Dendritic cell treated with granulocyte-macrophage colony-stimulating factor and Interleukin-4, amounts not matched to agents 40 ng/mL and 50 ng/mL, for 4 days (primary cell): ENCODE data around the gene NFAT5.

ENCODE experiments used
- H3K27ac Mint-ChIP-seq: one replicate; pipeline ENCODE4 v1.8.0; 2022; ENCODE audit warnings: mild to moderate bottlenecking, mixed read lengths
- H3K27me3 Mint-ChIP-seq: one replicate; pipeline ENCODE4 v1.8.0; 2022; ENCODE audit warnings: mild to moderate bottlenecking, mixed read lengths
- H3K36me3 Mint-ChIP-seq: one replicate; pipeline ENCODE4 v1.8.0; 2022; ENCODE audit warnings: low read depth, mixed read lengths
- H3K4me1 Mint-ChIP-seq: one replicate; pipeline ENCODE4 v1.8.0; 2022; ENCODE audit warnings: low read depth, mixed read lengths
- H3K4me3 Mint-ChIP-seq: one replicate; pipeline ENCODE4 v1.8.0; 2022; ENCODE audit warnings: mild to moderate bottlenecking, moderate library complexity, mixed read lengths
- H3K9me3 Mint-ChIP-seq: one replicate; pipeline ENCODE4 v1.8.0; 2022; ENCODE audit warnings: mixed read lengths
- intact Hi-C: fragments of 100-400 bp; cut with micrococcal nuclease; formaldehyde crosslinking; loops from one replicate; pipeline ENCODE4 v1.15.0; 2022

The NFAT5 gene

DNA sequence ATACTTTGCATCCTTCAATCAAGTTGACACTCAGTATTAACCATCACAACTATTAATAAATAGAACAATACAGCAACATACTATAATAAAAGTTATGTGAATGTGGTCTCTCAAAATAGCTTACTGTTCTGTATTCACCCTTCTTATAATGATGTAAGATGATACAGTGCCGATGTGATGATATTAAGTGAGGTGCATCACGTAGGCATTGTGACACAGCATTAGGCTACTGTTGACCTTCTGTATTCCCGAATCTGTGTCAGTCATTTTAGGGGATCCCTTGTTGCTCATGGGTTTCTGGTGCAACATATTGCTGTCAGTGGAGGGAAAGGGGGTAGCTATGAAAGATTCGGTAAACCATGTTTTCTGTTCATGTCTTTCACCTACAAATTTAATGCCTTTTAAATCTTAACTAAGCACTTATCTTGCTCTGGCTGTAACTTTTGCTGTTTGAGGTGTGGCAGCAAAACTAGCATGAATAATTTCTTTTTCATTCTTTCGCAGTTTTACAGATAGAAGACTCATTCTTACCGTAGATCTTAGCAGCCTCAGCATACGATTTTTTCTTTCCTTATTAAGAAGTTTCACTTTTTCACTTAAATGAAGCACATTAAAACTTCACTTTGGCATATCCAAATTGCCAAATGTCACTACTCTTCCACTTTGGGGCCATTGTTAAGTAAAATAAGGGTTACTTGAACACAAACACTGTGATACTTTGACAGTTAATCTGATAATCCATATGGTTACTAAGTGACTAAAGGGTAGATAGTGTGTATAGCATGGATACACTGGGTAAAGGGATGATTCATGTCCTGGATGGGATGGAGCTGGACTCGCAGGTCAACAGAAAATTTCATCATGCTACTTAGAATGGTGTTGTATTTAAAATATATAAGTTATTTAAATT lies 29.6 kb downstream of the NFAT5 start:
- H3K9me3 Mint-ChIP-seq: no peaks in the 10 kb centered on the region
- peaks cover 16% of the 10 kb centered on the region for H3K4me1 Mint-ChIP-seq
- H3K4me3 Mint-ChIP-seq: no peak overlapping the region
- intact Hi-C loops: no loop called here
- no peaks in the 10 kb centered on the region for H3K27me3 Mint-ChIP-seq
- peaks cover 5% of the 10 kb centered on the region for H3K36me3 Mint-ChIP-seq
- no peak overlapping the region for H3K27ac Mint-ChIP-seq

- no peak overlapping the region for H3K4me3 Mint-ChIP-seq
- no peaks in the 10 kb centered on the region for H3K9me3 Mint-ChIP-seq
- H3K27ac Mint-ChIP-seq: no peak overlapping the region
- peaks cover 18% of the 10 kb centered on the region for H3K4me1 Mint-ChIP-seq
- no peaks in the 10 kb centered on the region for H3K27me3 Mint-ChIP-seq
- intact Hi-C loops: no loop called here
- peaks cover 5% of the 10 kb centered on the region for H3K36me3 Mint-ChIP-seq
These were observed 31.0 kb downstream of the NFAT5 start for GRCh38 chr16:69596801-69597200.

- Mint-ChIP-seq H3K4me3 (no peak overlapping the region), H3K36me3 (peaks cover 5% of the 10 kb centered on the region), H3K9me3 (no peaks in the 10 kb centered on the region), H3K27ac (no peak overlapping the region), H3K27me3 (no peaks in the 10 kb centered on the region), H3K4me1 (peaks cover 18% of the 10 kb centered on the region)
- intact Hi-C loops: no loop called here
These were observed 32.3 kb downstream of the NFAT5 start for GRCh38 chr16:69598045-69598444.

- Mint-ChIP-seq H3K27me3 (no peaks in the 10 kb centered on the region), H3K9me3 (no peaks in the 10 kb centered on the region), H3K4me3 (no peak overlapping the region), H3K36me3 (no peaks in the 10 kb centered on the region), H3K27ac (no peak overlapping the region), H3K4me1 (peaks cover 13% of the 10 kb centered on the region)
- intact Hi-C loops: no loop called here
These were observed 34.0 kb downstream of the NFAT5 start for GRCh38 chr16:69599731-69600130.

- Mint-ChIP-seq H3K4me3 (no peak overlapping the region), H3K4me1 (peaks cover 13% of the 10 kb centered on the region), H3K27me3 (no peaks in the 10 kb centered on the region), H3K36me3 (no peaks in the 10 kb centered on the region), H3K27ac (no peak overlapping the region), H3K9me3 (no peaks in the 10 kb centered on the region)
- intact Hi-C loops: no loop called here
These were observed 34.4 kb downstream of the NFAT5 start for GRCh38 chr16:69600202-69600601.

DNA sequence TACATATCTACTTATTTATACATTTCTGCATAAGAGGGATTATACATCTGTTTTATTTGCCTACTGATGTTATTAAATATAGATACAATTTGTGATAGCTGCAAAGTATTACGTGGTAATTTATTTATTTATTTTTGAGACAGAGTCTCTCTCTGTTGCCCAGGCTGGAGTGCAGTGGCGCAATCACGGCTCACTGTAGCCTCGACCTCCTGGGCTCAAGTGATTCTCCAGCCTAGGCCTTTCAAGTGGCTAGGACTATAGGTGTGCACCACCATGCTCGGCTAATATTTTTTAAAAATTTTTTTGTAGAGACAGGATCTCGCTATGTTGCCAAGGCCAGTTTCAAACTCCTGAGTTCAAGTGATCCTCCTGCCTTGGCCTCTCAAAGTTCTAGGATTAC lies 35.5 kb downstream of the NFAT5 start:
- H3K4me1 Mint-ChIP-seq: peaks cover 13% of the 10 kb centered on the region
- intact Hi-C loops: no loop called here
- no peaks in the 10 kb centered on the region for H3K36me3 Mint-ChIP-seq
- H3K27ac Mint-ChIP-seq: no peak overlapping the region
- no peaks in the 10 kb centered on the region for H3K9me3 Mint-ChIP-seq
- H3K4me3 Mint-ChIP-seq: no peak overlapping the region
- H3K27me3 Mint-ChIP-seq: no peaks in the 10 kb centered on the region

DNA sequence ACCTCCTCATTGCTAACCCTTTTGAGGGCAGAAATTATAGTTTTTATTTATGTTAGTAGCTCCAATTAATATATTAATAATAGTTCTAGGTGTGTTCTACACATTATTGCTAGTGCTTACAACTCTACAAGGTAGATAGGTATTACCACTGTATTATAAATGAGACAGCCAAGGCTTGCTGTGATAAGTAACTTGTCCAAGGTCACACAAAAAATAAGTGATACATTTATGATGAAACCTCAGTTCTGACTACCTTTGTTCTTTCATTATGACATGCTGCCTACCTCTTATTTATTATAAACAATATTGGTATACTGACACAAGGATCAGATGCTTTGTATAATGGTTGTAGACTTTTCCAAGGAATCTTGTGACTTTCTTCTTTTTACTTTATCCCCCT lies 41.2 kb downstream of the NFAT5 start:
- H3K4me3 Mint-ChIP-seq: no peak overlapping the region
- intact Hi-C loops: no loop called here

GRCh38 chr16:69607674-69608073 lies 41.9 kb downstream of the NFAT5 start:
- intact Hi-C loops: no loop called here
- Mint-ChIP-seq H3K27ac (no peak overlapping the region), H3K9me3 (no peaks in the 10 kb centered on the region), H3K4me1 (peaks cover 12% of the 10 kb centered on the region), H3K36me3 (peaks cover 6% of the 10 kb centered on the region), H3K27me3 (no peaks in the 10 kb centered on the region), H3K4me3 (no peak overlapping the region)

More for the DNA sequence above, 41.2 kb downstream of the NFAT5 start:
- Mint-ChIP-seq H3K4me1 (peaks cover 11% of the 10 kb centered on the region), H3K36me3 (peaks cover 6% of the 10 kb centered on the region), H3K27me3 (no peaks in the 10 kb centered on the region), H3K27ac (no peak overlapping the region), H3K9me3 (no peaks in the 10 kb centered on the region)

DNA sequence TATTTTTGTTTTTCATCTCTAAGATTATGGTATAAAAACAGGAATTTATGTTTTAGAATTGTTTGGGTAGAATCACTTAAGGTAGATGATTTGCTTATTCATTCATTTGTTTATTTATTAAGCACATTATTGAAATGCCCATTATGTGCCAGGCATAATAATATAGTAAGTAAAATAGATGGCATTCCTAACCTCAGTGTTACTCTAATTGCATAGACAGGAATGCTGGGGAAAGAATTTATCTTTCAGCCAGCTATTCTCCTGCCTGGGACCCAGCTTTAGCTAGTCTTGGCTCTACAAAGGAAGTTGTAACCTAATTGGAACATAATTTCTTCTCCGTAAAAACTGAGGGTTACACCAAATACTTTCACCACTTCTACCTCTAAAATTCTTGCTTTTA lies 44.6 kb downstream of the NFAT5 start:
- no peaks in the 10 kb centered on the region for H3K27me3 Mint-ChIP-seq
- H3K9me3 Mint-ChIP-seq: no peaks in the 10 kb centered on the region
- peaks cover 23% of the 10 kb centered on the region for H3K4me1 Mint-ChIP-seq
- H3K36me3 Mint-ChIP-seq: peaks cover 11% of the 10 kb centered on the region
- H3K4me3 Mint-ChIP-seq: no peak overlapping the region
- no peak overlapping the region for H3K27ac Mint-ChIP-seq
- intact Hi-C loops: no loop called here

- Mint-ChIP-seq H3K4me1 (peaks cover 23% of the 10 kb centered on the region), H3K27ac (no peak overlapping the region), H3K9me3 (no peaks in the 10 kb centered on the region), H3K36me3 (peaks cover 19% of the 10 kb centered on the region), H3K4me3 (no peak overlapping the region), H3K27me3 (no peaks in the 10 kb centered on the region)
- intact Hi-C loops: no loop called here
These were observed 45.4 kb downstream of the NFAT5 start for GRCh38 chr16:69611103-69611640.

DNA sequence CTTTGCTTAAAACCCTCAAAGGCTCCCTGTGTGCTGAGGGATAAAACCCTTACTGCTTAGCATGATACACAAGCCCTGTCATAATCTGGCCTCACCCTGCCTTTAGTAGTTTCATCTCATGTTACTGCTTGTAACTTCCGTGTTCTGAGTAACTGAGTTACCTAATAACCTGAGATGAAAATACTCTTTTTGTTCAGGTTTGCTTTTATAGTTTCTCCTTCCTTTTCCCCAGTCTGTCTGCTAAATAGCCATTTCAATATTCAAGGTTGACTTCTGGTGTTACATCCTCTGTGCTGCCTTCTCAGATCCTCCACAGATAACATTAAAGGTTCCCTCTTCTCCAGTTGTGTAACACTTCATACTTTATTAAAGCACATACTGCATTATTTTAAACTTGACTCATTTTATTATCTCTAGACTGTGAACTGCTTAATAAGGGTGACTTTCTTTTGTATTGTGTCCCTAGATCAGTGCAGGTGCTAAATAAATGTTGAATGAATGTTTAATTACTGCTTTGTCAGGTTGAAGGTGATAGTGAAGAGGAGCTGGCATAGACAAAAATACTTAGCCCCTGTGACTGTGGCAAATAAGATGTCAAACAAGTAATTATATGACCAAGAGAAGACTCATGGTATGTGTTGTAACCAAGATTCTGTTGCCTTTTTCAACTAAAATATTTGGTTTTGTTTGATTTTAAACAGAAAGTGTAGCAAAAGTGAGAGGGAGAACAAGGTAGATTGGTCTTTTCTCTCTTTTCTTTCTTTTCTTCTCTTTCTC lies 47.8 kb downstream of the NFAT5 start:
- Mint-ChIP-seq H3K4me3 (no peak overlapping the region), H3K36me3 (peaks cover 25% of the 10 kb centered on the region), H3K9me3 (no peaks in the 10 kb centered on the region), H3K27me3 (no peaks in the 10 kb centered on the region), H3K27ac (no peak overlapping the region), H3K4me1 (peaks cover 23% of the 10 kb centered on the region)
- intact Hi-C loops: no loop called here

- no peaks in the 10 kb centered on the region for H3K9me3 Mint-ChIP-seq
- H3K4me3 Mint-ChIP-seq: no peak overlapping the region
- intact Hi-C loops: no loop called here
- H3K36me3 Mint-ChIP-seq: peaks cover 19% of the 10 kb centered on the region
- H3K27me3 Mint-ChIP-seq: no peaks in the 10 kb centered on the region
- peaks cover 17% of the 10 kb centered on the region for H3K4me1 Mint-ChIP-seq
- no peak overlapping the region for H3K27ac Mint-ChIP-seq
These were observed 49.8 kb downstream of the NFAT5 start for GRCh38 chr16:69615528-69615927.

DNA sequence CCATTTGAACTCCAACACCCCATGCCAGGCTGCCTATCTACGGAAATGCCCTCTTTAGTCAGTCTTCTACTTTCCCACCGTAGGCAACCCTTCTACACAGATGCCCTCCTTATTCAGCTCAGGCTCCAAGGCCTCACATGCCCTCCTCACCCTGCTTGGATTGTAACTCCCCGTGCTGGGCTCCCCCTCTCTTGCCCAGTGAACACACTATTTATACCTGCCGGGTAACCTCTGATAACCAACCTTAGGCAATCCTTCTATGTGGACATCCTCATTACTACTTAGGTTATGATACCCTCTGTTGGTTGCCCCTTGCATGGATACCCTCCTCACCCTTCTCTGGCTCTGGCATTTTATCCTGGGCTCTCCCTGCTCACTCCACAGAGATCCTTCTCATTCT lies 50.3 kb downstream of the NFAT5 start:
- no peak overlapping the region for H3K4me3 Mint-ChIP-seq
- peaks cover 12% of the 10 kb centered on the region for H3K4me1 Mint-ChIP-seq
- no peaks in the 10 kb centered on the region for H3K27me3 Mint-ChIP-seq
- no peak overlapping the region for H3K27ac Mint-ChIP-seq
- intact Hi-C loops: no loop called here
- H3K36me3 Mint-ChIP-seq: peaks cover 19% of the 10 kb centered on the region
- no peaks in the 10 kb centered on the region for H3K9me3 Mint-ChIP-seq

GRCh38 chr16:69618307-69618706 lies 52.5 kb downstream of the NFAT5 start:
- H3K36me3 Mint-ChIP-seq: peaks cover 19% of the 10 kb centered on the region
- intact Hi-C loops: no loop called here
- no peak overlapping the region for H3K4me3 Mint-ChIP-seq
- no peak overlapping the region for H3K27ac Mint-ChIP-seq
- H3K4me1 Mint-ChIP-seq: peaks cover 4% of the 10 kb centered on the region
- no peaks in the 10 kb centered on the region for H3K9me3 Mint-ChIP-seq
- no peaks in the 10 kb centered on the region for H3K27me3 Mint-ChIP-seq
